Fibroblast of pulmonary artery (primary cell): ENCODE measurements around the gene NPW.

ENCODE experiments used
- DNase-seq: peaks from one replicate; pipeline ENCODE4 v3.0.0-alpha.2; 2010; ENCODE audit warnings: low read depth
- H3K4me3 ChIP-seq: replicated peaks from 2 replicates; pipeline ENCODE4 v1.5.1; 2011; ENCODE audit warnings: low read depth, mild to moderate bottlenecking, control low read depth, low read length, moderate library complexity
- CTCF ChIP-seq: IDR thresholded peaks from 2 replicates; pipeline ENCODE4 v1.5.1; 2011; ENCODE audit warnings: mild to moderate bottlenecking, control low read depth, low read length, inconsistent platforms; ENCODE audit errors: missing control alignments

NPW gene

GRCh38 chr16:1991588-1991947 lies 28.0 kb upstream of the NPW start:
- no peak for DNase-seq
- peak overlapping the region; percentile 22 for H3K4me3 ChIP-seq
- TF ChIP-seq CTCF = no peak

GRCh38 chr16:1991948-1992703 lies 27.5 kb upstream of the NPW start:
- DNase-seq = peak; percentile 94
- H3K4me3 ChIP-seq = peak overlapping the region; percentile 22
- TF ChIP-seq CTCF = no peak

DNA sequence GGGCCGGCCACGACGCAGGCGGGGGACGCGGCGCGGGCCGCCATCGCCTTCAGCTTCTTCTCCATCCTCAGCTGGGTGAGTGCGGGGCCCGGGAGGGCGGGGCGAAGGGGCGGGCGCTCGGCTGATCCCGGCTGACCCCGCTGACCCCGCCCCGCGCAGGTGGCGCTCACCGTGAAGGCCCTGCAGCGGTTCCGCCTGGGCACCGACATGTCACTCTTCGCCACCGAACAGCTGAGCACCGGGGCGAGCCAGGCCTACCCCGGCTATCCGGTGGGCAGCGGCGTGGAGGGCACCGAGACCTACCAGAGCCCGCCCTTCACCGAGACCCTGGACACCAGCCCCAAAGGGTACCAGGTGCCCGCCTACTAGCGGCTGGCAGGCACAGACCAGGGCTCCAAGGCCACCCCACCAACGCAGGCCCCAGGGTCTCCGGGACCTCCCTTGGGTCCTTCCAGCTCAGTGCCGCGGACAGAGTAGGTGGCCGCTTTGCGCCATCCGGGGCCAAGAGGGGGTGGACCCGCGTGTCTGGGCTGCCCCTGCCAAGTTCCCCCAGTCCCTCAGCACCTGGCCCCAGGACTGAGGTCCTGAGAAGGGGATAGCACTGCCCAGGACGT lies 26.8 kb upstream of the NPW start:
- no peak overlapping the region for H3K4me3 ChIP-seq
- DNase-seq = no peak

GRCh38 chr16:1993731-1994131 lies 25.9 kb upstream of the NPW start:
- no peak overlapping the region for H3K4me3 ChIP-seq
- TF ChIP-seq CTCF = no peak
- no peak for DNase-seq

More for the DNA sequence above, 26.8 kb upstream of the NPW start:
- no peak for TF ChIP-seq CTCF

GRCh38 chr16:1997494-1998359 lies 21.9 kb upstream of the NPW start:
- no peak overlapping the region for H3K4me3 ChIP-seq
- no peak for TF ChIP-seq CTCF
- no peak for DNase-seq

GRCh38 chr16:1998360-1998835 lies 21.2 kb upstream of the NPW start:
- DNase-seq = no peak
- no peak for TF ChIP-seq CTCF
- H3K4me3 ChIP-seq = no peak overlapping the region
